Limb (tissue), 2 donors: ENCODE data around the gene ASPN.
A peak's percentile ranks its signal among the peaks of the same experiment; 100 is the strongest.

ENCODE experiments used
- DNase-seq, 2 donors: peaks; one replicate each; pipeline ENCODE4 v3.0.0-alpha.2; 2016; ENCODE audit errors: extremely low spot score in 2 of 2

The ASPN gene

GRCh38 chr9:92506184-92506857, 24.0 kb upstream of the ASPN start:
- peak in 1 of 2 donors; percentile 62 for DNase-seq

- DNase-seq, result no peak
These were observed 22.6 kb upstream of the ASPN start for GRCh38 chr9:92504881-92505280.

GRCh38 chr9:92503156-92503555, 20.9 kb upstream of the ASPN start:
- DNase-seq, result no peak

- DNase-seq, result no peak
These were observed 19.5 kb upstream of the ASPN start for GRCh38 chr9:92501671-92502393.

- DNase-seq, result no peak
These were observed 18.4 kb upstream of the ASPN start for GRCh38 chr9:92500725-92501124.

- DNase-seq, result no peak
These were observed 17.4 kb upstream of the ASPN start for GRCh38 chr9:92499701-92500100.

- DNase-seq, result peak in 1 of 2 donors; percentile 72
These were observed 14.3 kb upstream of the ASPN start for GRCh38 chr9:92496396-92497176.

GRCh38 chr9:92494856-92495255, 12.6 kb upstream of the ASPN start:
- DNase-seq, result no peak

- DNase-seq, result no peak
These were observed 11.6 kb upstream of the ASPN start for GRCh38 chr9:92493749-92494387.

GRCh38 chr9:92492781-92493401, 10.6 kb upstream of the ASPN start:
- DNase-seq, result no peak

GRCh38 chr9:92488681-92489550, 6.6 kb upstream of the ASPN start:
- peak in 1 of 2 donors; percentile 47 for DNase-seq

GRCh38 chr9:92486371-92486770, 4.1 kb upstream of the ASPN start:
- DNase-seq, result no peak

- DNase-seq, result no peak
These were observed 2.3 kb upstream of the ASPN start for GRCh38 chr9:92484563-92484962.

- no peak for DNase-seq
These were observed 1.6 kb upstream of the ASPN start for GRCh38 chr9:92483627-92484545.

- no peak for DNase-seq
These were observed 499 bp upstream of the ASPN start for GRCh38 chr9:92482805-92483204.

- DNase-seq, result no peak
These were observed 1.2 kb downstream of the ASPN start for GRCh38 chr9:92480986-92481633.

GRCh38 chr9:92480291-92480771, 2.0 kb downstream of the ASPN start:
- DNase-seq, result peak in 1 of 2 donors; percentile 70

- no peak for DNase-seq
These were observed 3.0 kb downstream of the ASPN start for GRCh38 chr9:92479346-92479745.

- no peak for DNase-seq
These were observed 3.5 kb downstream of the ASPN start for GRCh38 chr9:92478783-92479182.
